GM12892 (cell line): ENCODE data around the gene KIF21A.

Experiments used
- POLR2A ChIP-seq: IDR thresholded peaks from 2 replicates; pipeline ENCODE4 v1.6.1; 2011; ENCODE audit warnings: low read depth, low read length, control low read depth
- TAF1 ChIP-seq: IDR thresholded peaks from 2 replicates; pipeline ENCODE4 v1.6.1; 2011; ENCODE audit warnings: low read depth, mild to moderate bottlenecking, control low read depth, low read length, borderline replicate concordance

- TF ChIP-seq TAF1, result no peak
- no peak for TF ChIP-seq POLR2A
Measured at GRCh38 chr12:39441189-39441962, 1.5 kb downstream of the KIF21A start.
